Central memory CD8-positive, alpha-beta T cell (primary cell): ENCODE results near the gene ELN.
A peak's percentile ranks its signal among the peaks of the same experiment; 100 is the strongest.
"Not testable (repeated sequence)": the region's sequence is repeated elsewhere in the genome, so short reads cannot be mapped to it uniquely, and the experiment has no call there.

ENCODE experiments used
- ATAC-seq: fragments of 150-1000 bp; cut with Tn5 transposase; replicated peaks from 2 replicates; pipeline ENCODE4 v1.10.0; 2022; ENCODE audit warnings: mild to moderate bottlenecking, moderate FRiP score, moderate number of reproducible peaks; ENCODE audit not compliant: poor library complexity, severe bottlenecking; ENCODE audit errors: extremely low read depth
- DNase-seq, 2 donors: peaks; one replicate each; pipeline ENCODE4 v3.0.0; 2021; ENCODE audit warnings: low spot score in 2 of 2
- H3K27ac Mint-ChIP-seq: one replicate; pipeline ENCODE4 v1.8.0; 2022; ENCODE audit warnings: low read depth, mild to moderate bottlenecking, moderate library complexity, mixed read lengths
- H3K27me3 Mint-ChIP-seq: one replicate; pipeline ENCODE4 v1.8.0; 2022; ENCODE audit warnings: mixed read lengths
- H3K36me3 Mint-ChIP-seq: one replicate; pipeline ENCODE4 v1.8.0; 2022; ENCODE audit warnings: mild to moderate bottlenecking, moderate library complexity, mixed read lengths; ENCODE audit not compliant: insufficient read depth
- H3K4me1 Mint-ChIP-seq: one replicate; pipeline ENCODE4 v1.8.0; 2022; ENCODE audit warnings: mixed read lengths
- H3K4me3 Mint-ChIP-seq: one replicate; pipeline ENCODE4 v1.8.0; 2022; ENCODE audit warnings: mild to moderate bottlenecking, moderate library complexity, mixed read lengths
- H3K9me3 Mint-ChIP-seq: one replicate; pipeline ENCODE4 v1.8.0; 2022; ENCODE audit warnings: mixed read lengths

The ELN gene

GRCh38 chr7:74042746-74043522 lies 15.0 kb downstream of the ELN start:
- Mint-ChIP-seq H3K27me3 (peaks cover 23% of the 10 kb centered on the region), H3K4me1 (no peaks in the 10 kb centered on the region), H3K4me3 (no peak overlapping the region), H3K27ac (no peak overlapping the region), H3K9me3 (no peaks in the 10 kb centered on the region), H3K36me3 (no peaks in the 10 kb centered on the region)
- ATAC-seq: no peak
- DNase-seq: no peak

- Mint-ChIP-seq H3K27me3 (peaks cover 17% of the 10 kb centered on the region), H3K4me1 (no peaks in the 10 kb centered on the region), H3K27ac (no peak overlapping the region)
These were observed 15.6 kb downstream of the ELN start for GRCh38 chr7:74043523-74043951.

GRCh38 chr7:74044366-74045350 lies 16.7 kb downstream of the ELN start:
- Mint-ChIP-seq H3K36me3 (no peaks in the 10 kb centered on the region), H3K27me3 (peaks cover 10% of the 10 kb centered on the region), H3K27ac (no peak overlapping the region), H3K4me3 (no peak overlapping the region), H3K9me3 (no peaks in the 10 kb centered on the region), H3K4me1 (no peaks in the 10 kb centered on the region)
- DNase-seq (no peak), ATAC-seq (no peak)

More at GRCh38 chr7:74043523-74043951, 15.6 kb downstream of the ELN start:
- ATAC-seq: no peak
- Mint-ChIP-seq H3K4me3 (no peak overlapping the region), H3K36me3 (no peaks in the 10 kb centered on the region), H3K9me3 (no peaks in the 10 kb centered on the region)
- no peak for DNase-seq

- not testable (repeated sequence) for H3K27me3 Mint-ChIP-seq, H3K4me1 Mint-ChIP-seq, DNase-seq, H3K4me3 Mint-ChIP-seq, H3K36me3 Mint-ChIP-seq, H3K27ac Mint-ChIP-seq, ATAC-seq, H3K9me3 Mint-ChIP-seq
These were observed 18.6 kb downstream of the ELN start for GRCh38 chr7:74046581-74046980.

GRCh38 chr7:74047804-74048380 lies 19.9 kb downstream of the ELN start:
- H3K4me3 Mint-ChIP-seq: no peak overlapping the region
- H3K27ac Mint-ChIP-seq: no peak overlapping the region
- no peaks in the 10 kb centered on the region for H3K4me1 Mint-ChIP-seq
- ATAC-seq (no peak), DNase-seq (no peak)
- no peaks in the 10 kb centered on the region for H3K9me3 Mint-ChIP-seq
- H3K27me3 Mint-ChIP-seq: no peaks in the 10 kb centered on the region
- H3K36me3 Mint-ChIP-seq: no peaks in the 10 kb centered on the region

GRCh38 chr7:74048999-74049599 lies 21.1 kb downstream of the ELN start:
- no peaks in the 10 kb centered on the region for H3K27me3 Mint-ChIP-seq
- no peak for ATAC-seq
- no peaks in the 10 kb centered on the region for H3K9me3 Mint-ChIP-seq
- no peak overlapping the region for H3K4me3 Mint-ChIP-seq
- H3K4me1 Mint-ChIP-seq: no peaks in the 10 kb centered on the region
- DNase-seq: no peak
- H3K36me3 Mint-ChIP-seq: no peaks in the 10 kb centered on the region
- H3K27ac Mint-ChIP-seq: no peak overlapping the region

- H3K4me3 Mint-ChIP-seq: no peak overlapping the region
- DNase-seq (no peak), ATAC-seq (no peak)
- peaks cover 2% of the 10 kb centered on the region for H3K36me3 Mint-ChIP-seq
- no peak overlapping the region for H3K27ac Mint-ChIP-seq
- no peaks in the 10 kb centered on the region for H3K27me3 Mint-ChIP-seq
- H3K9me3 Mint-ChIP-seq: no peaks in the 10 kb centered on the region
- H3K4me1 Mint-ChIP-seq: no peaks in the 10 kb centered on the region
These were observed 22.2 kb downstream of the ELN start for GRCh38 chr7:74049997-74050798.

GRCh38 chr7:74051193-74051592 lies 23.2 kb downstream of the ELN start:
- DNase-seq: no peak
- Mint-ChIP-seq H3K4me1 (no peaks in the 10 kb centered on the region), H3K27ac (no peak overlapping the region), H3K4me3 (no peak overlapping the region), H3K27me3 (no peaks in the 10 kb centered on the region), H3K36me3 (peaks cover 2% of the 10 kb centered on the region), H3K9me3 (no peaks in the 10 kb centered on the region)
- no peak for ATAC-seq

GRCh38 chr7:74051629-74052410 lies 23.8 kb downstream of the ELN start:
- no peak for ATAC-seq
- Mint-ChIP-seq H3K9me3 (no peaks in the 10 kb centered on the region), H3K36me3 (peaks cover 2% of the 10 kb centered on the region), H3K4me3 (no peak overlapping the region), H3K4me1 (no peaks in the 10 kb centered on the region), H3K27me3 (no peaks in the 10 kb centered on the region), H3K27ac (peak overlapping the region; percentile 4)
- DNase-seq: no peak

GRCh38 chr7:74052628-74053027 lies 24.7 kb downstream of the ELN start:
- ATAC-seq (no peak), DNase-seq (no peak)
- peaks cover 2% of the 10 kb centered on the region for H3K36me3 Mint-ChIP-seq
- peaks cover 2% of the 10 kb centered on the region for H3K27me3 Mint-ChIP-seq
- H3K4me1 Mint-ChIP-seq: no peaks in the 10 kb centered on the region
- no peaks in the 10 kb centered on the region for H3K9me3 Mint-ChIP-seq
- peak overlapping the region; percentile 4 for H3K27ac Mint-ChIP-seq
- no peak overlapping the region for H3K4me3 Mint-ChIP-seq

GRCh38 chr7:74053589-74054186 lies 25.7 kb downstream of the ELN start:
- no peak for DNase-seq
- ATAC-seq: no peak
- peaks cover 2% of the 10 kb centered on the region for H3K36me3 Mint-ChIP-seq
- no peak overlapping the region for H3K4me3 Mint-ChIP-seq
- H3K9me3 Mint-ChIP-seq: no peaks in the 10 kb centered on the region
- no peaks in the 10 kb centered on the region for H3K4me1 Mint-ChIP-seq
- no peak overlapping the region for H3K27ac Mint-ChIP-seq
- peaks cover 12% of the 10 kb centered on the region for H3K27me3 Mint-ChIP-seq
